ENCODE data around the gene DIAPH3.

Gene DIAPH3

DNA sequence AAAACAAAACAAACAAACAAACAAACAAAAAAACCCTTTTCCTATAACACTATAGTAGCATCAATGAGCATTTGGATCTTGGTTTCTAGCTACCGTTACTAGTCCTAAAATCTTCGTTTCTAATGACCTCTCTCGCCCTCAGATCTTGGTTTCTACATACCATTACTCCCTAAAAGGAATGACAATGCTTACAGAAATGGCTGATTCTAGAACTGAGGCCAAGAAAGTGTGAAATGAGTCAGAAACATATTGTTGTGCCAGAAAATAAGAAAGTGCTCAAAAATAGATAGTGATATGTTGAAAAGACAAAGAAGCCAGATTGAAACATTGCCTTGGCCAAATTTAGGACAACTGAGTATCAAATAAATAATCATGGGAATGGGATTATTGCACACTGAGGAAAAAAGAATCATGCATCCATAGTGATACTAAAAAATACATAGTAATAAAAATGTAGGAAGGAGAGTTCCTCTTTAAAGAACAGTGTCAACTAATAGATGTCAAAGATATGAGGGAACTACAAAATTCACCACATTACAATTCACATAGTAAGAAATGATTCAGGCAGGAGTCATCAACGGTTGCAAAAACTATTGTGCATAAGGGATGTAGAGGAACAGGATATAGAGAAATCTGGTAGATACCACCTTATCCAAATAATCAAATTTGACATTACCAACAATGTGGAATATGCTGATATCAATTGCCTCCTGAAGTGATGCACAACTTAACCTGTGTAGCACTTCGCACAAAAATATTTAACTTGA is 386.6 kb downstream of the DIAPH3 start:
- peak; percentile 68 for DNase-seq (ENCODE audit: low read depth)

DNA sequence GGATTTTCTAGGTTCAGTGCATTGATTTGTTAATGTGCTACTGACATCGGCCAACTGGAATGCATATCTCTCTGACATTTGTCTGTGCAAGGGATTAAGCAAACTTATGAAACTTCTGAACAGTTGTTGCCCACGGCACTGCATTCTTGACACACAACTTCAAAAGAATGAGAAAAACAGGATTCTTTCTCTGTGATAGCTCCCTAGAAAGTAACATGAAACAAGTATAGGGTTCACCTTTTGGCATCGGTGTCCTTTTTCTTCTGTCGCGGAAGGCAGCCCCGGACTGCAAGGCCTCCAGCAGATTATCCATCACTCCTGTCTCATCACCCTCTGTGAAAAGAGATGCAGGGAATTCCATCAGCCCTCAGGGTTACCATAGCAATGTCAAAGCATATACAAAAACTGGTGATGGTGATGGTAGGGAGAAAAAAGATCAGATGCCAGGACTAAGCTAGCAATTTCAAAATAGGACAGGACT is 389.2 kb downstream of the DIAPH3 start:
- DNase-seq (ENCODE audit: low read depth), result peak; percentile 27

DNA sequence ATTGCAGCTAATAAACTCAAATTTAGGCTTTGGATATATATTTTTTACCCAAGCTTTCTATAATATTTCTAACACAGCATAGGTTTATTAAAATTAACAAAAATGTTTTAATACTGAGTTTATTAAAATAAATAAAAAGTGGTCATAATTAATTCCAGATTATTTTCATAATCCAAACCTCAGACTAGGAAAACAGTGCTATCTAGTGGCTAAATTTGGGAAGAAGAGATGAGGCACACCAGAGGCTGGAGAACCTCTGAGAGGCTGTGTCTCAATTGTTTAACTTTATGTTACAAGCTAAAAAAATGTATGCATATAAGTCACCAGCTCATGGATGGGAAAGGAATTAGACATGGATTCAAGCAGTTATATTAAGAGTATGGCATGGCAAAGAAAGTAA is 392.5 kb downstream of the DIAPH3 start:
- no peak for DNase-seq (ENCODE audit: low read depth)

DNA sequence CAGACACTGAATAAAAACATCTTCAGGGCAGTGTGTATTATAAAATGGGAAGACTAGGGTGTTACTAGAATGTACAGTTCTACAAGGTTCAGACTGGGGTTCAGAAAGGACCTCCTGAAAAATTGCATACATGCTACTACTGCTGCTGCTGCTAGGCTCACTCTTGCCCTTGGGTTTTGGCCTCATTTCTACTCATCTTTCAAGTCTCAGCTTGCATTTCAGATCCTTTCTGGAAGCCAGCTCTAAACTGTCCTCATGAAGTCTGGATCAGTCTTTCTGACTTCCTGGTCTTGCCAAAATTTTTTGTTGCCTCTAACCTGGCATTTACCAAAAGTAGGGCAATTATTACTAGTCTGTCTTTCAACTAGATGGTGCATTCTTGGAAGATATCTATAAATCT is 393.3 kb downstream of the DIAPH3 start:
- DNase-seq (ENCODE audit: low read depth), result no peak

DNA sequence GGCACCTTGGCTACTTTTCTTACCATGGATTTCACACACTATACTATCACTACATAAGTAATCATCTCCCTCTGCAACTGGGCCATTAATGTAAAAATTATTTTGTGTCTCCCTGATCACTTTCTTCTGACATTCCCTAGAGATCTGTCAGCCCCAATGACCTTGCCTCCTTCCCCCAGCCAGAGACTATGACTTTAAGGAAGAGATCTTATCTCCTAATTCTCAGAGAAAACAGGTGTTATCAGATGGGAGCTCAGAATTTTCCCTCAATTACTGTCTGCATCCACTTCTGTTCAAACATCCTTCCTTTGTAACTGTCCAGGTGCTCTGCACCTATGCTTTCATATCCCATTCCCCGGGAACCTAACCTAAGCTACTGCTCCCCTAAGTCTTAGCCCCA is 397.5 kb downstream of the DIAPH3 start:
- no peak for DNase-seq (ENCODE audit: low read depth)

DNA sequence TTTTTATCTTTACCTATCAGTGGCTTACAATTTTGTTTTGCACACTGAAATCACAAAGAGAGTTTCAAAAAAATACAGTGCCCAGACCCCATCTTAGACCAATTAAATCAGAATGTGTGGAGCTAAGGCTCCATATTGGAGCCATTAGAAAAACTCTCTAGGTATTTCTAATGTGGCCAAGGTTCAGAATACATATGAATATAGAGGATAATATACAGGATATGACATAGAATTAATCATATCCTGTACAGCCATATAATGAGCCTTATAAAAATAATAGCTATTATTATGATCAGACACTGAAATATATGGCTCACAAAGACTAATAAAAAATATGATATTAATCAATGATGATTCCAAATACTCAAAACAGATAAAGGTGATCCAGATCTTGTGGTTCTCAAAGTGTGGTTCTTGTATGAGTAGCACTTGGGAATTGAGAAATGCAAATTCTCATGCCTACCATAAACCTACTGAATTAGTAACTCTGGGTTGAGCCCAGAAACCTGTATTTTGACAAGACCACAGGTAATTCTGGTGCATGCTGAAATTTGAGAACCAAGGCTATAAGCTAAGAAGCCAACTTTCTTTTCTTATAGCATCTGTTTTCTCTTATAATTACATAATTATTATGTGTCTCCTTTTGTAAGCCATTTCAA is 408.0 kb downstream of the DIAPH3 start:
- DNase-seq (ENCODE audit: low read depth), result no peak

DNA sequence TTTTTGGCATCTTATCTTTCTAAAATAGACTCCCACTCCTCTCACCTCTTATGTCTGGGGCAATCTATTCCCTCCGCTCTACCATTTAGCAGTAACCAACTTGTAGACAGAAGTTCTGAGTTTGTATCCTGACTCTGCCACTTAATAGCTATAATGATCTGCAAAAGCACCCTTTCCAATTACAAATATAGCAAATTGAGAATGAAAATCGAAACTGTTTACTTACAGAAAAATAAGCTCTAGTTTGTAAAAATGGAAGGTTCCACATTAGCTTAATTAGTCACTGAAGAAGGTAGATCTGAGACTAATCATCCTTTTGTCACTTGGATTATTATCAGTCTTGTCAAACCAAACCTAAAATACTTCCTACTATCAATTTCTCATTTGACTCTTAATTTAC is 409.3 kb downstream of the DIAPH3 start:
- DNase-seq (ENCODE audit: low read depth), result no peak

DNA sequence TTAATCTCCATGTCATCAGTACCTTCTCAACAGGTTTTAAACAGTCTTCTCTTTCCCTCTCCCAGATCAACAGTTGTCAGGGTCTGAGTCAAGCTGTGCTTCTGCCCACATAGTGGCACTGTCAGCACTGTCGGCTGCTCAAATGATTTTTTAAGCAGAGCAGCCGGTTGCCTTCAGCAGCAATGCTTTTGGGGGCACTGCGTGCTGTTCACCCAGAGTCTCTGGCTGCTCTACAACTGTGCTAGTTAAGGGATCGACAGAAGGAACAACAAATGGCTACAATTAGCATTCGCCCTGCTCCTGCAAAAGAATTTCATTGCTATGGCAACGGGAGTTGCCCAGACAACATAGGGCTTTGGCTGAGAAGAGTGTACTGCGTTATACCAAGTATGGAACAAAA is 412.9 kb downstream of the DIAPH3 start:
- no peak for DNase-seq (ENCODE audit: low read depth)

DNA sequence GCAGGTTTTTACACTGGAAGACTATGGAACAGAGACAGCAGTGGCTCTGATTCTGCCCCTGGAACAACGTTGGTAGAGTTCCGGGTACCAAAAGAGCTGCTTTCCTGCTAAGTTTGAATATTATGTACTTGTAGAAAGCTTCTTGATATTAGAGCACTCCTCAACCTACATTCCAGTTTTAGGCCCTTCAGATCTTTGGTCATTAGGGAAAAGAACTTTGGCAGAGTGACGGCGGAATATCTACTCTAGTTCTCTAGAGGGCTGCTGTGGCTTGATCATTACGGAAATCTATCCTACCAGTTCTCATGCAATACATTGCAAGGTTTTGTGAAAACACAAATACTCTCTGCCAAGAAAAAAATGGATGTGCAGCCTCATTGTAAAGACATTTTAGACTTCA is 415.7 kb downstream of the DIAPH3 start:
- no peak for DNase-seq (ENCODE audit: low read depth)

DNA sequence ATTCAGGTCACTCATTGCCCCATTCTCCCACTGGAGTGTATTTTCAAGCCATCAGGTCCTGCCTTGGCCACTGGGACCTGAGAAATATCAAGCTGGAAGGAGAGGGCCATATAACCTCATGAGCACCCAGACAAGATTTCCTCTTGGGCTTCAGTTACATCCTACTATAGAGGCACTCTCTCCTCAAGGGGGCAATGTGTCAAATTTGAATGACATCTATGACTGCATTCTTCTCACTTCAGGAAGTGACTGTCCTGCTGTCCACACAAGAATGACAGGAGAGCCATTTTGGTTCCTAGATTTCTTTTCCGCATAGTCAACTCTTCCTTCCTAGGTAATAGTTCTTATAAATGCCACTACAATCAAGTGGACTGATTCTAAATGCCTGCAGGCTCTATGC is 416.2 kb downstream of the DIAPH3 start:
- no peak for DNase-seq (ENCODE audit: low read depth)

DNA sequence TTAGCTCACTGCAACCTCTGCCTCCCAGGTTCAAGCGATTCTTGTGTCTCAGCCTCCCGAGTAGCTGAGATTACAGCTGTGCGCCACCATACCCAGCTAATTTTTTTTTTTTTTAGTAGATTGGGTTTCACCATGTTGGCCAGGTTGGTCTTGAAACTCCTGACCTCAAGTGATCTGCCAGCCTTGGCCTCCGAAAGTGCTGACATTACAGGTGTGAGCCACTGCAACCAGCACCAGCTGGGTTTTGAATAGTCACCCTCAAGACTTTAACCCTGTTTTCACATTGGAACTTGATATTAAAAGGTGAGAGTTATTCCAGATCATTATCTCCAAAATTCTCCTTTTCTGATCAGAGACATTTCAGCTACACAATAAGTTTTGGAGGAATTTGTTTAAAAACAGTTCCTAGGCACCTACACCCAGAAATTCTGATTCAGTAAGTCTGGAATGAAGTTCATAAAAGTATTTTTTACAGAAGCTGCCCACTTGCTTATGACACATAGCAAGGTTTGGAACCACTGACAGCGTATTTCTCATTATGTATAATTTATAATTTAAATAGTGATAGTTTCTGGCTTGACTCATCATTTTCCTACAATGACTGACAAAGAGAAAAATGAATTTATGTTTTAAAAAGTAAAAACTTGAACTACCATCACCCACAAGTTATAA is 417.3 kb downstream of the DIAPH3 start:
- no peak for DNase-seq (ENCODE audit: low read depth)

DNA sequence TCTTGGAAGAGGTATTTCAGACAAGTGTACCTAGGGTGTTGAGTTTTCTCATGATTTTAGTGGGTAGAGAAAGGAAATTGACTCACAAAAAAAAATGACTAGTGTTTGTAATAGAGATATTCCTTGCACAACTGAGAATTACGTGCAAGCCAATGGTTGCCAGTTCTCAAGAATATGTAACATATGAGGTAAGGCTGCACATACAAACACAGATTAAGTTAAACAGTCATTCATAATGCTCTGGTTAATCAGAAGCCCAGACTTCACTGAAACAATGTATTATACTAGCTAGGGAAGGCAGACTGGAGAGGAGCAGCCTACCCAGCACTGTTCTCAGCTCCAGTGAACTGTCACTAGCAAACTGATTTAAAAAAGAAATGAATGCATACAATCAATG is 418.3 kb downstream of the DIAPH3 start:
- no peak for DNase-seq (ENCODE audit: low read depth)

DNA sequence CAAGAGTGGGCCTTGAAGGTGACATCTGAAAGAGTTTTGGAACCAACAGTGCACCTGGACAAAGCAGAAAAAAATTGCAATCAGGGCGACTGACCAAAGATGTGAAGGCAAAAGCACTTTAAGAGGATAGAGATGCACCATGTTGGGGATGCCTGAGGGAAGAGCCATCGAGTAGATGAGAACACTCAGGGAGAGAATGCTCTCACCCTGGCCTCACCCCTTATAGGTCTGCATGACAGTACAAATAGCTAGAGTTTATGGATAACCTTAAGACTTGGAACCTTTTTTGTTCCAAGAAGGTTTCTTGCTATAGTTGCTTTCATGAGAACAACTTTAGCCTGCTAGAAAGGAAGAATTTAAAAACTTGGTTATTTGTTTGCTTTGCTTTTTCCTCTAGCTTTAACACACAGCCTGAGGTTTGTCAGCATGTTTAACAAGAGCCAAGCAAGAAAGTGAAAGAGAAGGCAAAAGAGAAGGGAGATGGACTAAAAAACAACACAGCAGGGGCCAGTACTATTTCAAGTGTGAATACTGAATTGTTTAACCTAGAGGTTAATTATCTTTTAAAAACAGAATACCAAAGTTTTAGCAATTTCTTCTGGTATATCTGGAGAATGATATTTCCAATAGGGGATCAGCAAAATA is 418.9 kb downstream of the DIAPH3 start:
- no peak for DNase-seq (ENCODE audit: low read depth)

DNA sequence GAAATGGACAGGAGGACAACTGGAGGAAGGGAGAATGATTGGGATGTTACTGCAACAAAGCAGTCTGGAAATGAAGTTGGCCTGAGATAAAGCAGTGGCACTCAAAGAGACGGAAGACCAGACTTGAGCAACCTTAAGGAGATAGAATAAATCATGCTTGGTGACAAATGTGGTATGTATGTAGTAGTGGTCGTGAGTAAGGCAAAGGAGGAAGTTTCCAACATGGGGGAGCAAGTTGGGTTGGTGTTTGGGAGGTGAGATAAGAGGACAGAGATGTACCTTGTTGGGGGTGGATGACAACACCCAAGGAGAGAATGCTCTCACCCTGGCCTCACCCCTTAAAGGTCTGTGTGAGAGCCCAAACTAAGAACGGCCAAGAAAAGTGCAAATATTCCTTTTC is 420.5 kb downstream of the DIAPH3 start:
- DNase-seq (ENCODE audit: low read depth), result no peak

DNA sequence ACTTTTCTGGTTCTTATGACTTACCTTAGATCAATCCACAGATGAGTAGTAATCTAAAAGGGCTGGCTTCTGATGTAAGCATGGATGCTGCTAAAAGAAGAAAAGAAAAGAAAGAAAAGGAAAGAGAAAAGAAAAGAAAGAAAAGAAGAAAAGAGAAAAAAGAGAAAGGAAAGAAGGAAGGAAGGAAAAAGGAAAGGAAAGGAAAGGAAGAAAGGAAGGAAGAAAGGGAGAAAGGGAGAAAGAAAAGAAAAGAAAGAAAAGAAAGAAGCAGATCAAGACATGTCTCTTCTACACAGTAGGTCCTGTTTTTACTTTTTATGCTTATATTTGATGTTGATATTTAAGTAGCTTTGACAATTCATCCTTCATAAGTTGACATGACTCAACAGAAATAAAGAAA is 421.3 kb downstream of the DIAPH3 start:
- DNase-seq (ENCODE audit: low read depth), result no peak

DNA sequence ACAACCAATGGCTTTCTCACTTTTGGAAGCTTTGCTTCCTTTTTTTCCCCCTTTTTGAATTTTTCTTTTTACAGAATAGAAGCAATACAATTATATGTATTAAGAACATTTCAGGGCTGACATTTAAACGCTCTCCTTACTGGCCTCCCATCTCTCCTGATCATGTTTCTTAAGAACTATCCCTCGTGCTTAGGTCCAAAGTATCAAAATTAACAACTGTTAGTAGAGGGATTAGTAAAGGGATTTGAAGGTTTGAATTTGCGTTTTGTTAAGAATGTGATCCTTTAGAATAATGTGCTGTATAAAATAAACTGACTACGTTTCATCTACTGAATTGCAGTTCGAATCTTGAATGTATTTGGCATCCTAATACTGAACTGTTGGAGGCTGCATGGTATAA is 424.8 kb downstream of the DIAPH3 start:
- no peak for DNase-seq (ENCODE audit: low read depth)

DNA sequence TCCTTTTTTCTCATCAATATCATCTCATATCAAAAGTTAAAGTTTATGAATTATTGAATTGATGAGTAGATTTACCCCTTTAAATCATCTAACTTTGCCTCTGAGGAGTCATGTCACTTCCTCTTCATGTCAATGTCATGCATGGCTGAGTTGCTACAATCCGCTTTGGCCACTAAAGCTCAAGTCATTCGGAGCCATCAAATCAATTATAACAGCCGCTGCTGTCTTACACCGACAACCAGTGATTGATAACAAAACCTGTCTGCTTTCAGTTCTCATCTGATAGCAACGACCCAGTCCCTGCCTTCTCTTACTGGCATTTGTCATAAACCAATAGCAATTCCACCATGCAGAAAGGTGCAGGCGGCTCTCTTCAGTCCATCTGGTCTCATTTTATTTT is 429.3 kb downstream of the DIAPH3 start:
- no peak for DNase-seq (ENCODE audit: low read depth)

DNA sequence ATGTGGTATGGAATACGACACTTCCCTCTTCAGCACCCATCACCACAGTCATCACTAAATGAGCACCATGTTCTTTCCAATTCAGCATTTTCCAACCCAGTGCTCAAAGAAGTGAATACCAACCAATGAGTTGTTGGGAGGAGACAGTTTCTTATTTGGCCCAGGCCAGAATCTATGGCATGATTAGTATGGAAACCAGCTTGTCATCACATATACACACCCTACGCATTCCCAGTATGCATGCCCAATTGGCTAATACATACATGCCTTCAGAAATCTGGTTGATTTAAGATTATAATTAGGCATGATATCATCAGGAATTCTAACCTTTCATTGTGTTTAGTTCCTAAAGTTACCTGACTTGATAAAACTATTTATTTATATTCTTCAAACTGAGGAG is 430.0 kb downstream of the DIAPH3 start:
- no peak for DNase-seq (ENCODE audit: low read depth)

DNA sequence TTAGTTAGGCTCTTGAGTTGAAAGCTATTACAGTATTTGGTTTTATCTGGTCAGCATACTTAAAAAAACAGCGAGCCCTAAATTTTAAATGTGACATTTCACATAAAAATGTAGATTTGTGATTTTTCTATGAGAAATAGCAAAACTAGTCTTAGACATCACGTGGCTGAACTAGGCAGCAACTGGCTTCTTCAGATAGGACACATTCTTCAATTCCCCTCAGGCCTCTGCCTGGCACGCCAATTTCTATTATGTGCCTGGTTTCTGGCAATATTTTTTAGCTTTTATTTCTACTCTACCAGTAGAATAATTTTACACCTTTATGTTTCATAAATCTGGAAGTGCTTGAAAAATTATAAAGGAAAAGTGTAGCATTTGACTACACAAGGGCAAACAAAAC is 433.7 kb downstream of the DIAPH3 start:
- no peak for DNase-seq (ENCODE audit: low read depth)

DNA sequence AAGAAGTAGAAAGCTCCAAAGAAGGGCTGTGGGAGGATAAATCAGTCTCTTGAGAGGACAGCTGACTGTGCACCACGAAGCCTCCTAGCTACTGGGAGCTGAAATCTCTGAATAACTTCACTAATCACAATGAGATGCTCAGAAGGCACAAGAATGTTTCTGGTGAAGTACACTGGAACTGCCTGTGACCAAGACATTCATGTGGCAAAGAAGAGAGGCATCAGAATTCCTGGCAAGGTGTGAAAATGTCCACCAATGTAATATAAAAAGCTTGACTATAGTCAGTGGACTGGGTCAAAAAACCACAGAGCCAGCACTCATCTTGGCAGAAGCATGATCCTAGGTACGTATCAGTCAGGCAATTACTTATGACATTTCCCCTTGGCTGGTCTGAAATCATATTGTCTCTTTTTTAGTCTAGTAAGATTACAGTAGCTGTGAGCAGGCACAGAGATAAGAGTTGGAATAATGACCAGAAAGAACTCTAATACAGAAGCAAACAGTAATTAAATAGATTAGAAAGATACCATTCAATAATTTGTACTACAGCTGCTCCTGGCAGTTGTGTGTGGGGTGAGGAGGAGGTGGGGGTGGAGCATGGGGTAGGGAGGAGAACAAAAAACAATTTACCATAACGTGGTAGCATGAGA is 434.7 kb downstream of the DIAPH3 start:
- DNase-seq (ENCODE audit: low read depth), result no peak

DNA sequence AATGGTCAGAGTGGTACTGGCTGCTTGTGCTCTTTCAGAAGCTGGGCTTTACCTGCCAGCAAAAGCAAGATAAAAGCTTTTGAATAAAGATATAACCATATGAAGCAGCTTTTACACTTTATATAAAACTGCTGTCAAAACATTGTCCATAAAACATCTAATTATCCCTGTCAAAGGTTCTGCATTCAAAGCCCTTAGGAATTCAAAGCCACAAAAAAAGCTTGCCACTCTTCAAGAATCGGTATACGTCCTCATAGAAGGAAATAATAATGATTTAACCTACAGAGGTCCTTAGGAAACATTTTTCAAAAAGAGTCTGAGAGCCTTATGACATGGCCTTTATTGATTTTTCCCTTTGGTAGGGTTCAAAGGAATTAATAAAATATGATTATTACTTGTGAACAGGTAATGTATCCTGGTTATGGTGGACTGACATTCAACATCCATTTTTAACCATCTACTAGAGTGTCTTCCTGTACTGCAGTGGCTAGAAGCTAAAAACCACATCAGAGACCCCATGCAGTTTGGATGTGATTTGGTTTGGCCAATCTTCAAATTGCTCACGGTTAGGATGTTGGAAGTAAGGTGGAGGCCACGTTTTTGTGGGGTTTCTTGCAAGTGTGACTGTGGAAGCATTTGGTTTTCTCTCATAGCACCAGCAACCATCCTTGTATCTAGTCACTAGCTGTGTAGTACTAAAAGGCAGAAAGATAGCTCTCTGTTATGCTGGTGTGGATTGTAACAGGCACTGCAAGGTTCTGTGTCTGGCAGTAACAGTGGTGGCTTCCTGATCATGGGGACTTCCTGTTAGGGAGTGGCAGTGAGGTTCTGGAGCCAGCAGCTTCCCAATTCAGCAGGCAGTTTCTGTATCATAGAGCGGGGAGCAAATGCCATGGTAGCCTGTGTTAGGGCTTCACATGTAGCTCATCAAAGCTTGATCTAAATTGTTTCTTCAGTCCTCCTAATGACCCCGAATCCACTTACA is 441.5 kb downstream of the DIAPH3 start:
- DNase-seq (ENCODE audit: low read depth), result no peak
